ENCODE measurements around the gene PNMT. TPM values are rescaled to one million over a fixed set of nuclear protein-coding genes. Genes with fewer than 3 reads are reported as not detected.

Gene PNMT
- total and polyA plus RNA-seq, 2 of the 13 experiments (the other 11 are each of a cell fraction or from before 2014, with no cell fraction given) = 0.25 TPM; not detected in 1

DNA sequence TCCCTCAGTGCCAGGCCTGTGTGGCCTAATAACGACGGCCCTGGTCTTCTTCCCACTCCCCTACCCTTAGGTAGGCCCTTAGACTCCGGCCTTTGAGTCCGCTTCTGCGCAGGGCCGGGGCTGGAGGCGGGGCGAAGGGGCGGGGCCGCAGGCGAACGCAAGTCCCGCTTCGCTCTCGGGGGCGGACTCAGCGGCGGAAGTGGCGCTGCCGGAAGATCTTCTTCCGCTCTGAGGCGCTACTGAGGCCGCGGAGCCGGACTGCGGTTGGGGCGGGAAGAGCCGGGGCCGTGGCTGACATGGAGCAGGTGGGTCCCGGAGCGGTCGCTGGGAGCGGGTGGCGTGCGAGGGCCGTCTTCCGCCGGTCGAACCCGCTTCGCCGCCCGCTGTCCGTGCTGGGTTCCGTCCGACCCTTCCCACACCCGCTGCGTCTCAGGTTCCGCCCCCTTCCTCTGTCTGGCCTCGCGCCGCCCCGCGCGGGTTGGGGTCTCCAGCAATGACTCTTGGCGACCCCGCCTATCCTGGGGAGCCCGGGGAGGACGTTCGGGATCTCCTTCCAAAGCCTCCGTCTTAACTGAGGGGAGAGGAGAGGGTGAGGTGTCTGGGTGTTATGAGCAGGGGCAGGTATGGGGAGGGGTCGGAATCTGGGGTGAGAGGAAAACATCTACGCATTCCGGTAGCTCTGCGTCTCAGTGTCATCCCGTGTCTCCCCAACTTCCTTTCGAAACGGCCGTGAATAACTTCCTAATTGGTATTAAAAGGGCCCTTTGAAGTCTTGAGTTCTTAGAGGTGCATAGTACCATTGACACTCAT lies 31.1 kb upstream of the PNMT start, which contains the start of gene STARD3 (continued):
- TF ChIP-seq, protein P1, sequence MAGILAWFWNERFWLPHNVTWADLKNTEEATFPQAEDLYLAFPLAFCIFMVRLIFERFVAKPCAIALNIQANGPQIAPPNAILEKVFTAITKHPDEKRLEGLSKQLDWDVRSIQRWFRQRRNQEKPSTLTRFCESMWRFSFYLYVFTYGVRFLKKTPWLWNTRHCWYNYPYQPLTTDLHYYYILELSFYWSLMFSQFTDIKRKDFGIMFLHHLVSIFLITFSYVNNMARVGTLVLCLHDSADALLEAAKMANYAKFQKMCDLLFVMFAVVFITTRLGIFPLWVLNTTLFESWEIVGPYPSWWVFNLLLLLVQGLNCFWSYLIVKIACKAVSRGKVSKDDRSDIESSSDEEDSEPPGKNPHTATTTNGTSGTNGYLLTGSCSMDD (CRISPR knock-in tag; IDR thresholded peaks at IDR 0.05) = no peak
- TF ChIP-seq KLF6 (CRISPR knock-in tag; IDR thresholded peaks at IDR 0.05) (no peak; the same call in 1 of the 2 replicates), ZBTB7A (CRISPR knock-in tag; IDR thresholded peaks at IDR 0.05) (peak; percentile 88; the same call in 1 of the 2 replicates), CBX5 (CRISPR knock-in tag; IDR thresholded peaks at IDR 0.05; ENCODE audit: borderline replicate concordance) (no peak), ETS1 (CRISPR knock-in tag; IDR thresholded peaks at IDR 0.05) (no peak), ZNF10 (CRISPR knock-in tag; IDR thresholded peaks at IDR 0.05; ENCODE audit: borderline replicate concordance, low read depth) (no peak), ZNF496 (CRISPR knock-in tag; IDR thresholded peaks at IDR 0.05; ENCODE audit: insufficient replicate concordance) (no peak), PAF1 (CRISPR knock-in tag; IDR thresholded peaks at IDR 0.05) (no peak), XBP1 (CRISPR knock-in tag; IDR thresholded peaks at IDR 0.05) (0 out of 2 replicates have a peak, but pooled peaks have one; percentile 43), ZNF550 (CRISPR knock-in tag; IDR thresholded peaks at IDR 0.05; ENCODE audit: borderline replicate concordance) (no peak), ZNF883 (CRISPR knock-in tag; IDR thresholded peaks at IDR 0.05; ENCODE audit: not compliant biosample characterization) (peak; percentile 57), BCL3 (CRISPR knock-in tag; IDR thresholded peaks at IDR 0.05) (no peak), MAFG (CRISPR knock-in tag; IDR thresholded peaks at IDR 0.05) (no peak), HDAC2 (CRISPR knock-in tag; IDR thresholded peaks at IDR 0.05) (peak; percentile 48; the same call in 1 of the 2 replicates), SNRNP70 (IDR thresholded peaks at IDR 0.05; ENCODE audit: low read depth, low read length) (no peak), NFIB (CRISPR knock-in tag; IDR thresholded peaks at IDR 0.05; ENCODE audit: borderline replicate concordance) (no peak), ZSCAN29 (CRISPR knock-in tag; conservative IDR thresholded peaks at IDR 0.05) (peak; percentile 86), ZNF326 (CRISPR knock-in tag; IDR thresholded peaks at IDR 0.05; ENCODE audit: borderline replicate concordance) (no peak), ZNF44 (CRISPR knock-in tag; IDR thresholded peaks at IDR 0.05) (0 out of 2 replicates have a peak, but pooled peaks have one; percentile 10), MED1 (CRISPR knock-in tag; IDR thresholded peaks at IDR 0.05) (peak; percentile 75), NKX3-1 (CRISPR knock-in tag; IDR thresholded peaks at IDR 0.05) (peak; percentile 32; the same call in 1 of the 2 replicates), KLF12 (CRISPR knock-in tag; IDR thresholded peaks at IDR 0.05; ENCODE audit: borderline replicate concordance) (peak; percentile 70; the same call in 1 of the 2 replicates), SRF (IDR thresholded peaks at IDR 0.05; ENCODE audit: low read depth, low read length) (no peak)
- TF ChIP-seq, protein P2, sequence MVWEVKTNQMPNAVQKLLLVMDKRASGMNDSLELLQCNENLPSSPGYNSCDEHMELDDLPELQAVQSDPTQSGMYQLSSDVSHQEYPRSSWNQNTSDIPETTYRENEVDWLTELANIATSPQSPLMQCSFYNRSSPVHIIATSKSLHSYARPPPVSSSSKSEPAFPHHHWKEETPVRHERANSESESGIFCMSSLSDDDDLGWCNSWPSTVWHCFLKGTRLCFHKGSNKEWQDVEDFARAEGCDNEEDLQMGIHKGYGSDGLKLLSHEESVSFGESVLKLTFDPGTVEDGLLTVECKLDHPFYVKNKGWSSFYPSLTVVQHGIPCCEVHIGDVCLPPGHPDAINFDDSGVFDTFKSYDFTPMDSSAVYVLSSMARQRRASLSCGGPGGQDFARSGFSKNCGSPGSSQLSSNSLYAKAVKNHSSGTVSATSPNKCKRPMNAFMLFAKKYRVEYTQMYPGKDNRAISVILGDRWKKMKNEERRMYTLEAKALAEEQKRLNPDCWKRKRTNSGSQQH (CRISPR knock-in tag; IDR thresholded peaks at IDR 0.05; ENCODE audit: low read depth) = no peak
